T-helper 2 cell (primary cell): Measurements from ENCODE around the gene UBE2U.
"Not testable (repeated sequence)": the region's sequence is repeated elsewhere in the genome, so short reads cannot be mapped to it uniquely, and the experiment has no call there.

Experiments used
- DNase-seq, 5 experiments: peaks; one replicate each; pipeline versions ENCODE4 v3.0.0 to v3.0.0-alpha.2; 2012 to 2022

Gene UBE2U

GRCh38 chr1:64242895-64243756, 39.7 kb downstream of the UBE2U start:
- DNase-seq = no peak

GRCh38 chr1:64243757-64244080, 40.3 kb downstream of the UBE2U start:
- no peak for DNase-seq

GRCh38 chr1:64245495-64245894, 42.1 kb downstream of the UBE2U start:
- DNase-seq = peak in 1 of 5 experiments; percentile 8

GRCh38 chr1:64246294-64246917, 43.0 kb downstream of the UBE2U start:
- DNase-seq = peak in 1 of 5 experiments; percentile 33

- no peak for DNase-seq
These were observed 44.6 kb downstream of the UBE2U start for GRCh38 chr1:64248065-64248464.

GRCh38 chr1:64250472-64250871, 47.0 kb downstream of the UBE2U start:
- not testable (repeated sequence) for DNase-seq

- DNase-seq = no peak
These were observed 48.5 kb downstream of the UBE2U start for GRCh38 chr1:64251971-64252370.

- DNase-seq = not testable (repeated sequence)
These were observed 53.8 kb downstream of the UBE2U start for GRCh38 chr1:64257233-64257632.

GRCh38 chr1:64258444-64258843, 55.0 kb downstream of the UBE2U start:
- not testable (repeated sequence) for DNase-seq

GRCh38 chr1:64263335-64263734, 59.9 kb downstream of the UBE2U start:
- DNase-seq = no peak

GRCh38 chr1:64263856-64264255, 60.4 kb downstream of the UBE2U start:
- DNase-seq = no peak

- no peak for DNase-seq
These were observed 61.7 kb downstream of the UBE2U start for GRCh38 chr1:64265141-64265540.

GRCh38 chr1:64266991-64267390, 63.6 kb downstream of the UBE2U start:
- DNase-seq = no peak

GRCh38 chr1:64268653-64269557, 65.5 kb downstream of the UBE2U start:
- peak in 3 of 5 experiments; percentile 21 to 64 (median 38) for DNase-seq

- DNase-seq = no peak
These were observed 66.1 kb downstream of the UBE2U start for GRCh38 chr1:64269558-64269884.

- DNase-seq = no peak
These were observed 76.6 kb downstream of the UBE2U start for GRCh38 chr1:64280001-64280400.

- no peak for DNase-seq
These were observed 78.9 kb downstream of the UBE2U start for GRCh38 chr1:64282351-64282750.

GRCh38 chr1:64287071-64287470, 83.6 kb downstream of the UBE2U start:
- no peak for DNase-seq

GRCh38 chr1:64290420-64290819, 87.0 kb downstream of the UBE2U start:
- DNase-seq = no peak

- DNase-seq = no peak
These were observed 88.5 kb downstream of the UBE2U start for GRCh38 chr1:64291931-64292330.

- DNase-seq = no peak
These were observed 89.0 kb downstream of the UBE2U start for GRCh38 chr1:64292399-64292798.

GRCh38 chr1:64293820-64294219, 90.4 kb downstream of the UBE2U start:
- no peak for DNase-seq

- no peak for DNase-seq
These were observed 91.7 kb downstream of the UBE2U start for GRCh38 chr1:64295136-64295535.
